Stimulated activated CD4-positive, alpha-beta T cell treated with anti-CD3 and anti-CD28 coated beads, Interleukin-2, amount 100 ng/mL, for 24 hours (primary cell): ENCODE data around the gene C8B.

ENCODE experiments used
- DNase-seq, 2 donors: peaks; one replicate each; pipeline ENCODE4 v3.0.0-alpha.2; 2020

C8B gene

GRCh38 chr1:56927171-56927570 is 38.6 kb downstream of the C8B start:
- DNase-seq: no peak

- DNase-seq: no peak
Measured at GRCh38 chr1:56925193-56925592, 40.6 kb downstream of the C8B start.

DNA sequence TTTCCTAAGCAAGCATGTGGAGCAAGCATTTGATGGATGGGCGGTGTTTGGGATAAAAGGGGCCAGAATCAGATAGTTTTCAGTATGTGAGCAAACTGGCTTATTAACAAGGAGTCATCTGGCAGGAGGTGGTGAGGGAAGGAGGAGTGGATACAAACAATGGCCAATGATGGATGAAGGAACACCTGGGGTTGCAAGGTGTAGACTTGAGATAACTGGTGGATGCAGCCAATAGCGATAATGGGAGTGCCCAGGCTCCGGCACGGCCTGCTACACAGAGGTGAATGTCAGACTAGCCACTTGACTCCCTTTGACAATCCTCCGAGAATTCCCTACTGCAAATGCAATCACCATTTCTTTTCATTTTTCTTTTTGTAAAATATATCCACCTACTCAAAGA is 41.7 kb downstream of the C8B start:
- DNase-seq: no peak

- no peak for DNase-seq
Measured at GRCh38 chr1:56923201-56923600, 42.6 kb downstream of the C8B start.

- DNase-seq: no peak
Measured at GRCh38 chr1:56922507-56922906, 43.3 kb downstream of the C8B start.

DNA sequence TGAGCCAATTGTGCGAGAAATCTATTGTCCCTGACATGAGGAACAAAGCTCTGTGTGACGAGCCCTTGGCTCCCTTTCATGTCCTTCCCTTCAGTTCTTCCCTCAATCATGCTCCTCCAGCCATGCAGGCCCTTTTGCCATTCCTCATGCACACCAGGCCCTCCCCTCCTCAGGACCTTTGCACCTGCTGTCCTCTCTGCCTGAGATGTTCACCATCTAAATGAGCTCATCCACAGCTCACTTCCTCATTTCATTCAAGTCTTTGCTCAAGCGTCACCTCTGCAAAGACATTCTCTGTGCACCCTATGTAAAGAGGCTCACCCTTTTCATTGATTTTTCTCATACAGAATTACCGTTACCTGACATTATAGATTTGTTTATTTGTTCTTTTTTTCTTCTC is 43.7 kb downstream of the C8B start:
- DNase-seq: no peak

- DNase-seq: no peak
Measured at GRCh38 chr1:56921479-56921878, 44.3 kb downstream of the C8B start.

DNA sequence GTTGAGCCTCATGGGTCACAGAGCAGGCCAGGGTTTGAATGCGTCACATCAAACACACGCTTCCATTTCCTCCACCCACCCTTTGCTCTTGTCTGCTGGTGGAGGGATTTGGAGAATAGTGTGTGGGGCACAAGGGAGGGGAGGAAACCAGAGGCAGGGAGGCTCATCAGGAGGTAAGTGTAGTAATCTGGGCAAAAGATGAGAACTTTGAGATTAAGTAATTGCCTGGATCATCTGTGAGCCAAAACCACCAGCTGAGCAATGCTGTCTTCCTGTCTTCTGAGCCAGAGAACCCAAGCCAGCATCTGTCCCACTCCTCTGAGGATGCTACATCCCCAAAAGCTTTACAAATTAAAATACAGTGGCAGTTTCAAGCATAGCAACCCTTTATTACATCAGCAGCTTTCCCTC is 45.2 kb downstream of the C8B start:
- no peak for DNase-seq

- DNase-seq: no peak
Measured at GRCh38 chr1:56917356-56917755, 48.5 kb downstream of the C8B start.

GRCh38 chr1:56916630-56917029 is 49.2 kb downstream of the C8B start:
- no peak for DNase-seq

GRCh38 chr1:56915960-56916359 is 49.9 kb downstream of the C8B start:
- no peak for DNase-seq

DNA sequence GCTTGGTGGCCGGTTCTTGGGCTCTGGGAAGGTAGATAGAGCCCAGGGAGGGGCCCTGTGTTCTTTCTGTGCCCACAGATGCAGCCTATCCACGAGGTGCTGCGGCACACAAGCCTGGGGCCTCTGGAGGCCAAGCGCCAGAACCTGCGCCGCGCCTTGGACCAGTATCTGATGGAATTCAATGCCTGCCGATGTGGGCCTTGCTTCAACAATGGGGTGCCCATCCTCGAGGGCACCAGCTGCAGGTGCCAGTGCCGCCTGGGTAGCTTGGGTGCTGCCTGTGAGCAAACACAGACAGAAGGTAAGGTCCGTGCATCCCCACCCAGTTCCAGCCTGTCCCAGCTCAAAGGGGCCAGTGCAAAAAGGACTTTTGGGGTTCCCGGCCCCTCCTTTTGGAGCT is 53.5 kb downstream of the C8B start:
- no peak for DNase-seq

DNA sequence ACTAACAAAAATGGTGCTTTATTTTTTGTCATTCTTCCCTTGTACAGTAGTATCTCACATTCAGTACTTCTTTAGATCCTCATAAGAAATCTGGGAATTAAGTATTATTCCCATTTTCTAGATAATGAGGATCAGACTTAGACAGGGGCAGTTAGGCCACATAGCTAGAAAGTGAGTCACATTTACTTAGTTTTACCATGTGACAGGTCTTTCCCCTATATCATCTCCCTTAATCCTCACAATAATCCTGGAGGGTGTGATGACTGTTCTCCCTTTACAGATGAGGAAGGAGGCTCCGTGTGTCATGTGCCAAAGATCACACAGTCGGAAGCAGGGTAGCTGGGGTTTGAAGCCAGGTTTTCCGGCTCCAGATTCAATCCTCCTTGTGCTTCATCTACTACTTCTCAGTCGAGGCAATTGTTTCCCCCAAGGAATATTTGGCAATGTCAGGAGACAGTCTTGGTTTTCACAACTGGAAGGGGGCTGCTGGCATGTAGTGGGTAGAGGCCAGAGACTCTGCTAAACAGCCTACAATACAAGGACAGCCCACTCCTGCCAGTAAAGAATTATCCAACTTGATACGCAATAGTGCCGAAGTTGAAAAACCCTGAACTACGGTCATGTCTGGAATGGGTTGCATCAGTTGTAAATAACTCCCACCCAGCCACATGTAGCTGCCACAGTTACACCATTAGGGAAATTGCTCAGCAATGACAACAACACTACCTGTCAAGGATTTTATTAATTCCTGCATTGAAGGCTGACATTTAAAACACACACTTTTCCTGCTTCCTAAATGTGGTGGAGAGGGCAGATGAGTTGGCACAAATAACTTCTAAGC is 54.5 kb downstream of the C8B start:
- DNase-seq: no peak

- no peak for DNase-seq
Measured at GRCh38 chr1:56910441-56910985, 55.3 kb downstream of the C8B start.

DNA sequence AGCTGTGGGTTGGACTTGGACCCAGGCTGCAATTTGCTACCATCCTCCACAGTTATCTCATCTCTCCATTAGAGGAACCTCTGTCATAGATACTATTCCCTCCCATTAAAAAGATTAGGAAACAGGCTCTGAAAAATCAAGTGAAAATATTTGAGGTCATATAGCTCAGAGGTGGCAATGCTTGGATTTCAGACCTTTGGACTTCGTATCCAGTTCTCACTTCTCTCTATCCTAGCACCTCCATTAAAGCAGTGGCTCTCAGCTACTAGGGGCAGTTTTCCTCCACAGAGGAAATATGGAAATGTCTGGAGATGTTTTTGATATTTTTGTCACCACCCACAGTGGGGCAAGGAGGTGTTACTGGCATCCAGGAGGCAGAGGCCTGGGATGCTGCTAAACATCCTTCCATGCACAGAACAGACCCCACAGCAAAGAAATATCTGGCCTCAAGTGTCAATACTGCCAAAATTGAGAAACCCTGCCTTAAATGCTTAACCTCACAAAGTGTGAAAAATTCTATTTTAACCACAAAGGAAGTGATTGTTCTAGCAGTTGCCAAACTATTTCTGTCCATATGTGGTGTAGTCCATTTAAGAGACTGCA is 57.1 kb downstream of the C8B start:
- no peak for DNase-seq

DNA sequence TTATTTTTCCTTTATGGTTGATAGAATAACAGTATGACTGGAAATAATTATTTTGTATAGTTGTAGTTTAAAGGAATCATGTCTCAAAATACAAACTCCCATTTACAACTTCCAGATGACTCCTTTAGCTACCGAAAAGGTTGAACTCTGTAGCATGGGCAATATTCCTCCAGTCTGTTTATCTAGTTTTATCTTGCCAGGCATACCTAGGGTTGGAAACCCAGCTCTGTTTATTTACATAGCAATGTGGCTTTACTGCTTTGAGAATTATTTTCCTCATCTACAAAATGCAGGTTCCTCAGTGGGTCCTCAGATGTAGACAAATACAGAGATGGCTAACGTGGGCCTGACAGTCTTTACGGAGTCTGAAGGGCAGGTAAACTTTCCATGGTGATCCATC is 60.1 kb downstream of the C8B start:
- DNase-seq: no peak

DNA sequence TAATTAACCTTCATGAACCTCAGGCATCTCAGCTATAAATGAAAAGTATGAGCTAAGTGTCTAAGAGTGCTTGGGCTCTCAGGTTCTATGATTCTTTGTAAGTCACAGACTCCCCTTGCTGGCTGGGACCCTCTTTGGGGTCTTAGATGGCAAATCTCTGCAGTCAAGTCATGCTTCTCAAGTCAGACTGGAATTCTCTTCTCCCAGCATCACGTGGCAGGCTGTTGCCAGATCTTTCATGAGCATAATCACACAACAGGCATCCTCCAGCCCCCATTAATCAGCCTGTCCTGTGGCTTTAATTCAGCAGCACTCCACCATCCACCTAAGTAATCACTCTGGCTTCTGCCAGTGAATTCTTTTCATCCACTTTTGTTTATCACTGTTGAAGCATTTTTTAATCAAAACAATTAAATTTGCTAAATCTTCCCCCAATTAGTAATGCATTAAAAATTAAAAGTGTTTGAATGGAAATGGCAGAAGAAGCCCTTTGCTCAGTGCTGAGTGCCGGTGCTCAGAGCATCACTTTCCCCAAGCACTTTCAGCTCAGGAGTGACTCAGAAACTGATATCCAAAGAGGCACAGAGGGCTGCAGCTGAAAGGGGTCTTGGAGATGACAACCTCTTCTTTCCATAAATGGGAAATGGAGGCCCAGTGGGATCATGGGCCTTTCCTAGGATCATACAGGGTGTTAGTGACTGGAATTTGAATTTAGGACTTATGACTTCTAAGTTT is 61.0 kb downstream of the C8B start:
- DNase-seq: no peak

- DNase-seq: no peak
Measured at GRCh38 chr1:56903778-56904177, 62.0 kb downstream of the C8B start.

- no peak for DNase-seq
Measured at GRCh38 chr1:56901716-56902115, 64.1 kb downstream of the C8B start.

- DNase-seq: no peak
Measured at GRCh38 chr1:56898879-56899278, 66.9 kb downstream of the C8B start.

- no peak for DNase-seq
Measured at GRCh38 chr1:56898005-56898373, 67.8 kb downstream of the C8B start.

- DNase-seq: no peak
Measured at GRCh38 chr1:56897150-56898004, 68.4 kb downstream of the C8B start.

DNA sequence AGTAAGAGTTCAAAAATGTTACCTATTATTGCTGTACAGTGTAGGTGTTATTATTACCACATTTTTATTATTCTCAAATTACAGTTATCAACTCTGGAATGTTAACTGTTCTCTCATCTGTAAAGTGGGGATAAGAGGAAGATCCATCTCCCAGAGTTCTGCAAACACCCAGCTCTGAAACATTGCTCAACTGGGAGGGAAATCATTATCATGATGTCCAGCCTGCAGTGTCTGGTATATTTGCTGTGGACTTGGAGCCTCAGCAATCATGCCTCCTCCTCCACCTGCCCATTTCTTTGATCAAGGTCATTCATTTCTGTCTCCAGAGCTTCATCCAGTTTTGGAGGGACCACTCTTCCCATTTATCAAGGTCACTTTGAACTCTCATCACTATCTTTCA is 71.8 kb downstream of the C8B start:
- DNase-seq: no peak
